ENCODE results near the gene TGFBI.

GRCh38 chr5:136051486-136052220, 22.9 kb downstream of the TGFBI start:
- TF ChIP-seq CTCF (IDR thresholded peaks at IDR 0.05) (no peak), POLR2A (IDR thresholded peaks at IDR 0.05) (no peak)

Data from prostate gland (tissue), 2 donors.